ENCODE data around the gene MYL12B.

MYL12B gene

GRCh38 chr18:3221496-3221895 is 40.4 kb upstream of the MYL12B start:
- H3K27me3 ChIP-seq (ENCODE audit: control insufficient read depth, insufficient read depth, low read length), result no peaks in the 10 kb centered on the region
- no peak overlapping the region for H3K4me3 ChIP-seq (ENCODE audit: low read depth, low read length)
- no peaks in the 10 kb centered on the region for H3K36me3 ChIP-seq (ENCODE audit: control insufficient read depth, insufficient read depth, low read length)
- H3K9ac ChIP-seq (ENCODE audit: low read depth, low read length), result no peak overlapping the region
- H3K4me1 ChIP-seq (ENCODE audit: control insufficient read depth, insufficient read depth, low read length), result peaks cover 6% of the 10 kb centered on the region
- H3K9me3 ChIP-seq (ENCODE audit: control insufficient read depth, insufficient read depth, low read length), result no peaks in the 10 kb centered on the region

GRCh38 chr18:3223356-3223755 is 38.6 kb upstream of the MYL12B start:
- H3K36me3 ChIP-seq (ENCODE audit: control insufficient read depth, insufficient read depth, low read length), result no peaks in the 10 kb centered on the region
- no peak overlapping the region for H3K4me3 ChIP-seq (ENCODE audit: low read depth, low read length)
- peaks cover 6% of the 10 kb centered on the region for H3K4me1 ChIP-seq (ENCODE audit: control insufficient read depth, insufficient read depth, low read length)
- H3K9ac ChIP-seq (ENCODE audit: low read depth, low read length), result no peak overlapping the region
- H3K27me3 ChIP-seq (ENCODE audit: control insufficient read depth, insufficient read depth, low read length), result no peaks in the 10 kb centered on the region
- H3K9me3 ChIP-seq (ENCODE audit: control insufficient read depth, insufficient read depth, low read length), result no peaks in the 10 kb centered on the region

GRCh38 chr18:3224223-3224622 is 37.7 kb upstream of the MYL12B start:
- H3K4me3 ChIP-seq (ENCODE audit: low read depth, low read length), result no peak overlapping the region
- H3K9me3 ChIP-seq (ENCODE audit: control insufficient read depth, insufficient read depth, low read length), result no peaks in the 10 kb centered on the region
- H3K9ac ChIP-seq (ENCODE audit: low read depth, low read length), result no peak overlapping the region
- no peaks in the 10 kb centered on the region for H3K36me3 ChIP-seq (ENCODE audit: control insufficient read depth, insufficient read depth, low read length)
- peaks cover 6% of the 10 kb centered on the region for H3K4me1 ChIP-seq (ENCODE audit: control insufficient read depth, insufficient read depth, low read length)
- H3K27me3 ChIP-seq (ENCODE audit: control insufficient read depth, insufficient read depth, low read length), result no peaks in the 10 kb centered on the region

GRCh38 chr18:3225588-3225987 is 36.3 kb upstream of the MYL12B start:
- Histone ChIP-seq H3K4me1 (ENCODE audit: control insufficient read depth, insufficient read depth, low read length) (no peaks in the 10 kb centered on the region), H3K27me3 (ENCODE audit: control insufficient read depth, insufficient read depth, low read length) (no peaks in the 10 kb centered on the region), H3K9me3 (ENCODE audit: control insufficient read depth, insufficient read depth, low read length) (no peaks in the 10 kb centered on the region)

GRCh38 chr18:3226048-3226447 is 35.9 kb upstream of the MYL12B start:
- no peaks in the 10 kb centered on the region for H3K36me3 ChIP-seq (ENCODE audit: control insufficient read depth, insufficient read depth, low read length)
- H3K9ac ChIP-seq (ENCODE audit: low read depth, low read length), result no peak overlapping the region
- no peaks in the 10 kb centered on the region for H3K9me3 ChIP-seq (ENCODE audit: control insufficient read depth, insufficient read depth, low read length)
- H3K27me3 ChIP-seq (ENCODE audit: control insufficient read depth, insufficient read depth, low read length), result no peaks in the 10 kb centered on the region
- H3K4me1 ChIP-seq (ENCODE audit: control insufficient read depth, insufficient read depth, low read length), result peaks cover 4% of the 10 kb centered on the region
- no peak overlapping the region for H3K4me3 ChIP-seq (ENCODE audit: low read depth, low read length)

More at GRCh38 chr18:3225588-3225987, 36.3 kb upstream of the MYL12B start:
- Histone ChIP-seq H3K36me3 (ENCODE audit: control insufficient read depth, insufficient read depth, low read length) (no peaks in the 10 kb centered on the region), H3K4me3 (ENCODE audit: low read depth, low read length) (no peak overlapping the region), H3K9ac (ENCODE audit: low read depth, low read length) (no peak overlapping the region)

GRCh38 chr18:3230401-3231334 is 31.3 kb upstream of the MYL12B start:
- Histone ChIP-seq H3K4me3 (ENCODE audit: low read depth, low read length) (no peak overlapping the region), H3K9ac (ENCODE audit: low read depth, low read length) (no peak overlapping the region), H3K36me3 (ENCODE audit: control insufficient read depth, insufficient read depth, low read length) (no peaks in the 10 kb centered on the region), H3K9me3 (ENCODE audit: control insufficient read depth, insufficient read depth, low read length) (no peaks in the 10 kb centered on the region), H3K4me1 (ENCODE audit: control insufficient read depth, insufficient read depth, low read length) (peaks cover 7% of the 10 kb centered on the region), H3K27me3 (ENCODE audit: control insufficient read depth, insufficient read depth, low read length) (no peaks in the 10 kb centered on the region)

GRCh38 chr18:3233004-3233403 is 28.9 kb upstream of the MYL12B start:
- Histone ChIP-seq H3K4me3 (ENCODE audit: low read depth, low read length) (no peak overlapping the region), H3K9me3 (ENCODE audit: control insufficient read depth, insufficient read depth, low read length) (no peaks in the 10 kb centered on the region), H3K36me3 (ENCODE audit: control insufficient read depth, insufficient read depth, low read length) (no peaks in the 10 kb centered on the region), H3K4me1 (ENCODE audit: control insufficient read depth, insufficient read depth, low read length) (peaks cover 7% of the 10 kb centered on the region), H3K9ac (ENCODE audit: low read depth, low read length) (no peak overlapping the region), H3K27me3 (ENCODE audit: control insufficient read depth, insufficient read depth, low read length) (no peaks in the 10 kb centered on the region)

- Histone ChIP-seq H3K9ac (ENCODE audit: low read depth, low read length) (no peak overlapping the region), H3K4me3 (ENCODE audit: low read depth, low read length) (no peak overlapping the region), H3K9me3 (ENCODE audit: control insufficient read depth, insufficient read depth, low read length) (no peaks in the 10 kb centered on the region), H3K36me3 (ENCODE audit: control insufficient read depth, insufficient read depth, low read length) (no peaks in the 10 kb centered on the region), H3K27me3 (ENCODE audit: control insufficient read depth, insufficient read depth, low read length) (no peaks in the 10 kb centered on the region), H3K4me1 (ENCODE audit: control insufficient read depth, insufficient read depth, low read length) (peaks cover 7% of the 10 kb centered on the region)
Measured at GRCh38 chr18:3233433-3234168, 28.3 kb upstream of the MYL12B start.

- H3K4me3 ChIP-seq (ENCODE audit: low read depth, low read length), result no peak overlapping the region
- H3K9me3 ChIP-seq (ENCODE audit: control insufficient read depth, insufficient read depth, low read length), result no peaks in the 10 kb centered on the region
- no peaks in the 10 kb centered on the region for H3K36me3 ChIP-seq (ENCODE audit: control insufficient read depth, insufficient read depth, low read length)
- H3K9ac ChIP-seq (ENCODE audit: low read depth, low read length), result no peak overlapping the region
- no peaks in the 10 kb centered on the region for H3K27me3 ChIP-seq (ENCODE audit: control insufficient read depth, insufficient read depth, low read length)
- H3K4me1 ChIP-seq (ENCODE audit: control insufficient read depth, insufficient read depth, low read length), result peaks cover 7% of the 10 kb centered on the region
Measured at GRCh38 chr18:3234457-3234856, 27.5 kb upstream of the MYL12B start.

- Histone ChIP-seq H3K27me3 (ENCODE audit: control insufficient read depth, insufficient read depth, low read length) (no peaks in the 10 kb centered on the region), H3K4me1 (ENCODE audit: control insufficient read depth, insufficient read depth, low read length) (peaks cover 5% of the 10 kb centered on the region), H3K4me3 (ENCODE audit: low read depth, low read length) (no peak overlapping the region), H3K9ac (ENCODE audit: low read depth, low read length) (no peak overlapping the region), H3K9me3 (ENCODE audit: control insufficient read depth, insufficient read depth, low read length) (no peaks in the 10 kb centered on the region), H3K36me3 (ENCODE audit: control insufficient read depth, insufficient read depth, low read length) (no peaks in the 10 kb centered on the region)
Measured at GRCh38 chr18:3235846-3236245, 26.1 kb upstream of the MYL12B start.

GRCh38 chr18:3236470-3236869 is 25.5 kb upstream of the MYL12B start:
- Histone ChIP-seq H3K9me3 (ENCODE audit: control insufficient read depth, insufficient read depth, low read length) (no peaks in the 10 kb centered on the region), H3K4me1 (ENCODE audit: control insufficient read depth, insufficient read depth, low read length) (no peaks in the 10 kb centered on the region), H3K9ac (ENCODE audit: low read depth, low read length) (no peak overlapping the region), H3K36me3 (ENCODE audit: control insufficient read depth, insufficient read depth, low read length) (peaks cover 1% of the 10 kb centered on the region), H3K4me3 (ENCODE audit: low read depth, low read length) (no peak overlapping the region), H3K27me3 (ENCODE audit: control insufficient read depth, insufficient read depth, low read length) (no peaks in the 10 kb centered on the region)

GRCh38 chr18:3238742-3239141 is 23.2 kb upstream of the MYL12B start:
- no peak overlapping the region for H3K4me3 ChIP-seq (ENCODE audit: low read depth, low read length)
- no peaks in the 10 kb centered on the region for H3K4me1 ChIP-seq (ENCODE audit: control insufficient read depth, insufficient read depth, low read length)
- H3K36me3 ChIP-seq (ENCODE audit: control insufficient read depth, insufficient read depth, low read length), result peaks cover 4% of the 10 kb centered on the region
- no peak overlapping the region for H3K9ac ChIP-seq (ENCODE audit: low read depth, low read length)
- no peaks in the 10 kb centered on the region for H3K9me3 ChIP-seq (ENCODE audit: control insufficient read depth, insufficient read depth, low read length)
- no peaks in the 10 kb centered on the region for H3K27me3 ChIP-seq (ENCODE audit: control insufficient read depth, insufficient read depth, low read length)

Data from iPS-15b (cell line).